Measurements from ENCODE around the gene NPAS1.

DNA sequence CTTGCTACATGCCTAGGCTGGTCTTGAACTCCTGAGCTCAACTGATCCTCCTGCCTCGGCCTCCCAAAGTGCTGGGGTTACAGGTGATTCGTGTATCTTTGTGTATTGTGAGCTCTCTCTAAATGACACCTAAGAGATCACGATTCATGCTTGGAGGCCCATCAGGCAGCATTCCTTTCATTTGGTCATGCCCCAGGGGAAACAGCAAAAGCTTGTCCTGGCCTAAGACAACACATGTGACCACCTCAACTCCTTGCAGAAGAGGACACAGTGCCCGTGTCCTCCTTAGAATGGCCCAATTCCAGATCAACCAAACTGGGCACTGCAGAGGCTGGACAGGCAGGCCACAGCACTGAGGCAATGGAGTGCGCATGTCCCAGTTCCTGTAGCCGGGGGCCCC is 61.5 kb downstream of the NPAS1 start:
- TF ChIP-seq CTCF (IDR thresholded peaks at IDR 0.05; ENCODE audit: low read depth, low read length) (no peak), EZH2phosphoT487 (IDR thresholded peaks at IDR 0.05; ENCODE audit: low read depth) (no peak)

Data from OCI-LY3 (cell line).